Calu3 (cell line): ENCODE measurements around the gene ACO2. TPM values are rescaled to one million over a fixed set of nuclear protein-coding genes. Genes with fewer than 3 reads are reported as not detected.

Experiments used
- BruUV-seq: library from RNA; stranded (reverse); fragments of 400-500 nt; replicated peaks from 2 replicates; lab custom pipeline; 2021; lab: Mats Ljungman, UMichigan
- CTCF ChIA-PET: fragments of 300-600 bp; sonication (Branson Sonifier 250); formaldehyde crosslinking; loops from one replicate; lab custom pipeline; 2022; ENCODE audit warnings: antibody characterized with exemption; lab: Charles Lee
- DNase-seq: peaks from one replicate; pipeline ENCODE4 v3.0.0; 2022
- H3K27ac Mint-ChIP-seq: one replicate; pipeline ENCODE4 v1.8.0; 2022; ENCODE audit warnings: mixed read lengths; ENCODE audit not compliant: unreplicated experiment
- H3K27me3 Mint-ChIP-seq: one replicate; pipeline ENCODE4 v1.8.0; 2022; ENCODE audit warnings: mixed read lengths; ENCODE audit not compliant: unreplicated experiment
- H3K36me3 Mint-ChIP-seq: one replicate; pipeline ENCODE4 v1.8.0; 2022; ENCODE audit warnings: mild to moderate bottlenecking, moderate library complexity, mixed read lengths; ENCODE audit not compliant: insufficient read depth, unreplicated experiment
- H3K4me1 Mint-ChIP-seq: one replicate; pipeline ENCODE4 v1.8.0; 2022; ENCODE audit warnings: mild to moderate bottlenecking, low read depth, mixed read lengths; ENCODE audit not compliant: unreplicated experiment
- H3K4me3 Mint-ChIP-seq: one replicate; pipeline ENCODE4 v1.8.0; 2022; ENCODE audit warnings: mild to moderate bottlenecking, low read depth, moderate library complexity, mixed read lengths; ENCODE audit not compliant: unreplicated experiment
- H3K9me3 Mint-ChIP-seq: one replicate; pipeline ENCODE4 v1.8.0; 2022; ENCODE audit warnings: low read depth, mixed read lengths; ENCODE audit not compliant: unreplicated experiment
- CTCF ChIP-seq: fragments of 200-600 bp; IDR thresholded peaks from one replicate; pipeline ENCODE4 v1.8.0; 2022; ENCODE audit warnings: antibody characterized with exemption; ENCODE audit not compliant: unreplicated experiment
- intact Hi-C: fragments of 100-400 bp; cut with micrococcal nuclease; formaldehyde crosslinking; loops from one replicate; pipeline ENCODE4 v1.10.0; 2022; ENCODE audit not compliant: unreplicated experiment
- total RNA-seq: library from RNA; stranded (reverse); gene quantifications from 2 replicates; pipeline ENCODE4 v1.2.3, GENCODE V29; 2022

ACO2 gene
- total RNA-seq, 1 experiment from 2014 or later = 94.0 TPM

GRCh38 chr22:41507330-41508063 lies 38.6 kb downstream of the ACO2 start:
- Mint-ChIP-seq H3K27me3 (no peaks in the 10 kb centered on the region), H3K4me3 (no peak overlapping the region), H3K27ac (no peak overlapping the region), H3K9me3 (no peaks in the 10 kb centered on the region), H3K4me1 (peaks cover 32% of the 10 kb centered on the region), H3K36me3 (peaks cover 20% of the 10 kb centered on the region)
- CTCF ChIA-PET = no interaction called here
- no peak for DNase-seq
- intact Hi-C loops = no loop called here
- BruUV-seq = no TSS peak
- no peak for TF ChIP-seq CTCF

- DNase-seq = no peak
- Mint-ChIP-seq H3K4me1 (peaks cover 44% of the 10 kb centered on the region), H3K27ac (no peak overlapping the region), H3K9me3 (no peaks in the 10 kb centered on the region), H3K4me3 (no peak overlapping the region), H3K27me3 (no peaks in the 10 kb centered on the region), H3K36me3 (peaks cover 20% of the 10 kb centered on the region)
- BruUV-seq = no TSS peak
- intact Hi-C loops = no loop called here
- CTCF ChIA-PET = no interaction called here
- TF ChIP-seq CTCF = no peak
Measured at GRCh38 chr22:41508770-41509170, 39.9 kb downstream of the ACO2 start.

GRCh38 chr22:41511521-41511968 lies 42.6 kb downstream of the ACO2 start:
- Mint-ChIP-seq H3K9me3 (no peaks in the 10 kb centered on the region), H3K4me1 (peaks cover 46% of the 10 kb centered on the region), H3K27ac (no peak overlapping the region), H3K27me3 (no peaks in the 10 kb centered on the region), H3K36me3 (peaks cover 31% of the 10 kb centered on the region), H3K4me3 (no peak overlapping the region)
- CTCF ChIA-PET = interaction anchor here (0.6 kb wide), 4 partner anchors 11 to 416 kb away, joined by 3 to 8 read pairs (median 5); no protein-coding TSS in a partner anchor
- DNase-seq = peak; percentile 44
- no TSS peak for BruUV-seq
- intact Hi-C loops = no loop called here
- no peak for TF ChIP-seq CTCF

GRCh38 chr22:41512421-41513194 lies 43.7 kb downstream of the ACO2 start:
- H3K4me3 Mint-ChIP-seq = peak overlapping the region; percentile 19
- CTCF ChIA-PET = interaction anchor here (0.6 kb wide), 2 partner anchors 12 to 134 kb away, joined by 3 read pairs; no protein-coding TSS in a partner anchor
- H3K9me3 Mint-ChIP-seq = no peaks in the 10 kb centered on the region
- no TSS peak for BruUV-seq
- intact Hi-C loops = no loop called here
- TF ChIP-seq CTCF = no peak
- H3K4me1 Mint-ChIP-seq = peaks cover 46% of the 10 kb centered on the region
- H3K27me3 Mint-ChIP-seq = no peaks in the 10 kb centered on the region
- no peak overlapping the region for H3K27ac Mint-ChIP-seq
- peaks cover 34% of the 10 kb centered on the region for H3K36me3 Mint-ChIP-seq
- peak; percentile 50 for DNase-seq
